Parathyroid adenoma (tissue), 2 donors: ENCODE measurements around the gene MSI2.

ENCODE experiments used
- H2AFZ ChIP-seq: fragments of 300-600 bp; sonication (generic); one replicate; pipeline ENCODE4 v1.7.0; 2017; ENCODE audit warnings: antibody characterized with exemption, mild to moderate bottlenecking
- H3K27ac ChIP-seq: fragments of 300-600 bp; sonication (generic); one replicate; pipeline ENCODE4 v1.7.0; 2017
- H3K27me3 ChIP-seq: fragments of 300-600 bp; sonication (generic); one replicate; pipeline ENCODE4 v1.7.0; 2017; ENCODE audit warnings: low read length; ENCODE audit not compliant: control insufficient read depth, insufficient read depth
- H3K36me3 ChIP-seq: fragments of 300-600 bp; sonication (generic); one replicate; pipeline ENCODE4 v1.7.0; 2017; ENCODE audit warnings: low read length; ENCODE audit not compliant: control insufficient read depth, insufficient read depth
- H3K4me1 ChIP-seq: fragments of 300-600 bp; sonication (generic); one replicate; pipeline ENCODE4 v1.7.0; 2017; ENCODE audit warnings: control low read depth
- H3K4me2 ChIP-seq: fragments of 300-600 bp; sonication (generic); one replicate; pipeline ENCODE4 v1.7.0; 2017; ENCODE audit warnings: low read length
- H3K4me3 ChIP-seq: fragments of 300-600 bp; sonication (generic); one replicate; pipeline ENCODE4 v1.7.0; 2017; ENCODE audit warnings: low read depth, low read length
- H3K79me2 ChIP-seq: fragments of 300-600 bp; sonication (generic); one replicate; pipeline ENCODE4 v1.7.0; 2017; ENCODE audit warnings: control low read depth
- H3K9ac ChIP-seq: fragments of 300-600 bp; sonication (generic); one replicate; pipeline ENCODE4 v1.7.0; 2017; ENCODE audit warnings: mild to moderate bottlenecking
- H3K9me3 ChIP-seq: fragments of 300-600 bp; sonication (generic); one replicate; pipeline ENCODE4 v1.7.0; 2017; ENCODE audit warnings: low read length; ENCODE audit not compliant: control insufficient read depth
- TF ChIP-seq, protein P1 (sequence below): fragments of 300-600 bp; sonication (generic); IDR thresholded peaks from one replicate; pipeline ENCODE4 v1.7.0; 2017; ENCODE audit warnings: antibody characterized with exemption, mild to moderate bottlenecking
- donor health status: primary hyperparathyroidism.

The MSI2 gene

DNA sequence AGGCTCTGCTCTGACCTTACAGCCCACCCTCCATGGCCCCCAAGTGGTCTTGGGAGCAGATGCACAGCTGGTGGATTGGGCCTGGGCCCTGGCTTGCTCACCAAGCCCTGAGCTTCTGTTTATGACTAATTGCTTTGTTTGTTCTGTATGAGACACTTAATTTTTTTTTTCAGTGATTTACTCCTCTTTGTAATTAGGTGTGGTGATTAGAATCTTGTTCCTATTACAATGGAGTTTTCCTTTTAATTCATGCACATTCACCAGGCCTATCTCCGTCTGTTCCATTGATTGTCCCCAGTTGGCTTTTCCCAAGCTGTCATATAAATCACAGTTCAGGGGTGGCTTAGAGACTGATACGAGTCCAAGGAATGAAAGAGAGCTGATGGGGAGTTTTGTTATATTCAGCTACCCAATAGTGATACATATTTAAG, 246.5 kb downstream of the MSI2 start:
- no peaks in the 10 kb centered on the region for H3K36me3 ChIP-seq
- peaks cover 18% of the 10 kb centered on the region for H3K4me1 ChIP-seq
- H3K27ac ChIP-seq: no peak overlapping the region

DNA sequence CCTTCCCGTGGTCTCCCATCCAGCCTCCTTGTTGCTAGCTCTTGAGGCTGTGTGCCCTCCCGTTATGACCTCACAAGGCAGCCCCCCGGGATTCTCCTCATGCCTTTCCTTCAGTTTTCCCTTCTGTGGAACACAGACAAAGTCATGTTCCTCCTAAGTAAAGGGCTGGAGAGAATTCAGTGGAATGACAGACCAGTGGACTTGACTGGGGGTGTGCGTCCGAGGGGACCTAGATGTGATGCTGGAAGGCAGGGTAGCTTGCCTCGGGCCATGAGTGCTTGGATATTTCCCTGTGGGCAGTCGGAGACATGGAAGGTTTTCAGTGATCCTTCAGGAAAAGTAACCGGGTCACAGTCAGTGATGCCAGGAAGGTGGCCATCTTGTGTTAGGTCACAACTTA, 247.9 kb downstream of the MSI2 start:
- no peak overlapping the region for H3K27ac ChIP-seq
- no peak overlapping the region for H2AFZ ChIP-seq
- peaks cover 19% of the 10 kb centered on the region for H3K4me1 ChIP-seq
- no peaks in the 10 kb centered on the region for H3K36me3 ChIP-seq
- H3K79me2 ChIP-seq: peaks cover 63% of the 10 kb centered on the region
- TF ChIP-seq, protein P1, sequence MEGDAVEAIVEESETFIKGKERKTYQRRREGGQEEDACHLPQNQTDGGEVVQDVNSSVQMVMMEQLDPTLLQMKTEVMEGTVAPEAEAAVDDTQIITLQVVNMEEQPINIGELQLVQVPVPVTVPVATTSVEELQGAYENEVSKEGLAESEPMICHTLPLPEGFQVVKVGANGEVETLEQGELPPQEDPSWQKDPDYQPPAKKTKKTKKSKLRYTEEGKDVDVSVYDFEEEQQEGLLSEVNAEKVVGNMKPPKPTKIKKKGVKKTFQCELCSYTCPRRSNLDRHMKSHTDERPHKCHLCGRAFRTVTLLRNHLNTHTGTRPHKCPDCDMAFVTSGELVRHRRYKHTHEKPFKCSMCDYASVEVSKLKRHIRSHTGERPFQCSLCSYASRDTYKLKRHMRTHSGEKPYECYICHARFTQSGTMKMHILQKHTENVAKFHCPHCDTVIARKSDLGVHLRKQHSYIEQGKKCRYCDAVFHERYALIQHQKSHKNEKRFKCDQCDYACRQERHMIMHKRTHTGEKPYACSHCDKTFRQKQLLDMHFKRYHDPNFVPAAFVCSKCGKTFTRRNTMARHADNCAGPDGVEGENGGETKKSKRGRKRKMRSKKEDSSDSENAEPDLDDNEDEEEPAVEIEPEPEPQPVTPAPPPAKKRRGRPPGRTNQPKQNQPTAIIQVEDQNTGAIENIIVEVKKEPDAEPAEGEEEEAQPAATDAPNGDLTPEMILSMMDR: no peak
- no peak overlapping the region for H3K9ac ChIP-seq
- no peaks in the 10 kb centered on the region for H3K9me3 ChIP-seq
- H3K4me3 ChIP-seq: no peak overlapping the region
- no peak overlapping the region for H3K4me2 ChIP-seq
- no peaks in the 10 kb centered on the region for H3K27me3 ChIP-seq

More for the DNA sequence above, 246.5 kb downstream of the MSI2 start:
- Histone ChIP-seq H3K9ac (no peak overlapping the region), H2AFZ (no peak overlapping the region), H3K9me3 (no peaks in the 10 kb centered on the region), H3K79me2 (peaks cover 59% of the 10 kb centered on the region), H3K4me3 (no peak overlapping the region), H3K4me2 (no peak overlapping the region), H3K27me3 (no peaks in the 10 kb centered on the region)
- TF ChIP-seq, protein P1: no peak

DNA sequence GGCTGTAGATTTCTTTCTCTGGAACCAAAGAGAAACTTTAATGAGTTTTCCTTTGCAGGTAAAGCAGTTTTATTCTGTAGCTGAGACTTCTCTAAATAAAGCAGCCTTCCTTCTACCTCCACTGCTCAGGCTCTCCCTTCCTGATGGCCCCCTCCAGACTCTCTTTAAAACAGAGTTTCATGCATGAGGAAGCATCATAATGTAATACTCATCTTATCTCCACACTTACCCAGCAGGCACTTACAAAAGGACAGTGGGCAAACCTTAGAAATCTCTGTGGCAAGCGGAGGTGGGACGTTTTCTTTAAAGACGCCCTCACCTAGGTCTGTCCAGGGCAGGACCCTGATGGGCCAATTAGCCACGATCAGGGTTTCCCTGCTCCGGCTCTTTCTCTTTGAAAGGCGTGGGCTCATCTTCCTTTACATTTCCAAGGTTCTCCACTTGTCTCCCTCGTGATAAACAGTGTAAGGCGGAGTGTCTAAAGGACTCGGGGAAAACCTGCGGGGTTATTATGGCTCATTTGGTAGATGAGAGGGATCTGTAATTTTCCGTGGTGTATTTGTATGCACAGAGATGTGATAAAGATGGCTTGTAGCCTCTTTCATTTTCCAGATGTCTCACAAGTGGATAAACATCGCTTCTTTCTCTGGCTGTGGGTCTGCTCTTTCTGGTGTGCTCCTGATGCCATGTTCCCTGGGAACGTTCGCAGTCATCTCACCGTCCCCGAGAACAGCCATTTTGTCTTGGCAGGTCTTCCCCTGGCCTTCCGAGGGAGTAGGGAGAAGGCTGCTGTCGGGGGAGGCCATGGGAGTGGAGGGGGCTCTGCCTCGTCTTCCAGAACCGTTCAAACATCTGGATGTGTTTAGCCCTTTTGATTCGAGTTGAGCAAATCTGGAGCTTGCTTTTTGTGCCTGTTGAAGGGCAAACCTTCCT, 249.8 kb downstream of the MSI2 start:
- Histone ChIP-seq H3K4me2 (no peak overlapping the region), H3K9me3 (no peaks in the 10 kb centered on the region), H3K79me2 (peaks cover 62% of the 10 kb centered on the region), H3K4me1 (peaks cover 19% of the 10 kb centered on the region), H3K4me3 (no peak overlapping the region), H3K27ac (peak overlapping the region; percentile 64), H3K27me3 (no peaks in the 10 kb centered on the region), H3K9ac (no peak overlapping the region), H3K36me3 (no peaks in the 10 kb centered on the region), H2AFZ (no peak overlapping the region)
- TF ChIP-seq, protein P1: no peak

DNA sequence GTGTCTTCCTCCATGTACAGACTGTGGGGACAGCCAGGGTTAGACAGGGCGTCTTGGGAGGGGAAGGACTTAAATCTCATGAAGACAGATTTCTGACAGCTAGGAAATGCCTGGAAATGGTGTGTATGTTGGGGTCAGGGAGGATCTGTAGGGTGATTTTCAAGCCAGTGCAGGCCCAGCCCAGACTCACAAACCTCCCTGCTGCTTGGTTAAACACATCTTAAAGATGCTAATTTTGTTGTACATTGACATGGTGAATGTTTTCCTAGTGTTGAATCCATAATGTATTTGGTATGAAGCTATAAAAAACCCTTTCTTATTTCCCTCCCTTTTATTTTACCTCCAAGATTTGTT, 250.4 kb downstream of the MSI2 start:
- no peaks in the 10 kb centered on the region for H3K27me3 ChIP-seq
- H3K4me1 ChIP-seq: peaks cover 19% of the 10 kb centered on the region
- H3K27ac ChIP-seq: peak overlapping the region; percentile 64
- no peak overlapping the region for H3K9ac ChIP-seq
- TF ChIP-seq, protein P1: no peak
- no peak overlapping the region for H2AFZ ChIP-seq
- no peaks in the 10 kb centered on the region for H3K36me3 ChIP-seq
- H3K79me2 ChIP-seq: peaks cover 62% of the 10 kb centered on the region
- H3K4me3 ChIP-seq: no peak overlapping the region
- H3K4me2 ChIP-seq: no peak overlapping the region
- no peaks in the 10 kb centered on the region for H3K9me3 ChIP-seq
